HG03571 (cell line): ENCODE data around the gene CCNT1.
"Not testable (repeated sequence)": the region's sequence is repeated elsewhere in the genome, so short reads cannot be mapped to it uniquely, and the experiment has no call there.

Experiments
- ATAC-seq: cut with Tn5 transposase; IDR thresholded peaks from one replicate; pipeline ENCODE4 v1.9.1; 2021; ENCODE audit not compliant: unreplicated experiment

The CCNT1 gene

DNA sequence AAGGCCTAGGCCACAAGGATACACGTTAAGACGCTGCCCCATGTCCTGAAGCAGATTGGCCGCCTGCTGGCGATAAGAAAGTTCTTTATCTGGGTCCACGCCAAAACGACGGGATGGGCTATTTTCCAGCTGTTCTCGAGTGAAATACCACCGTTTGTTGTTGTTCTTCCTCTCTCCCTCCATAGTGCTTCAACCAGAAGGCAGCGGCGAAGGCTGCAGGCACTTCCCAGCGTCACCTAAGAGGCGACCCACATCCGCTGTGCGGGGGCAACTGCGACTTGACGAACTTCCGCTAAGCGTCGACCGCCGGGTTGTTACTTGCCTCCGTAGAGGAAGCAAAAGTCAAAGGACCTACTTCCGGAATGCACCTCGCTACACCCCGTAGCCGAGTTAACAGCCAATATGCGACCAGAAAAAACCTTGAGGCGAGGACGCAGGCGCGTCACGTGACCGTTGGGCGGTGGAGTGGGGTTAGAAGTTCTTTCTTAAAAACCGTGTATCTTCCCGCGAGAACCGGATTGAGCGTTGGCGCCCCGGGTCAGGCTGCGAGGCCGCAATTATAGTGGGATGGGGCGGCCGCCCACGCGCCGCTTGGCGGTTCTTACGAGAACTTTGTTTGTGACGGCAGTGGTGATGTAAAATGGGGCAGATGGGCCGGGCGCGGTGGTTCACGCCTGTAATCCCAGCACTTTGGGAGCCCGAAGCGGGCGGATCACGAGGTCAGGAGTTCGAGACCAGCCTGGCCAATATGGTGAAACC is at the start of gene CCNT1:
Gene CCNT1, minus strand, starts transcription at position 215 of the 759 bp plus-strand sequence. Its CDS starts 32 bp downstream, at position 183.
- ATAC-seq: peak; percentile 97

DNA sequence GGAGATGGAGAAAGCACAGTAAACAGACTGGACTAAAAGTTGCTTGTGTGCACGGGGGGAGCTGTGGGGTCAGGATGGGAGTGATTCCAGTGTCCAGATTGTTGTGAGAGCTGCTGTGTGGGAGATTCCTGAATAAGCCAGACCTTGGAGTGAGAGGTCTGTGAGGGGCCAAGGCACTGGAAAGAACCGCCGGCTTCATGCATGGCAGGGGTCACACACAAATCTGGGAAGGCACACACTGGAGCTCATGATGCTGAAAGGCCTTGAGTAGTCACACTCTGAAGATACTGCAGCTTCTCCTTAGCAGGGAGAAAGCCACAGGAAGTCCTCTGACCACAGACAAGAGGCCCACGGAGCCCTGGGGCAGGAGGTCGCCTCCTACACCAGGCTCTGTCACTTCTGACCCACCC is 49.3 kb upstream of the CCNT1 start:
- ATAC-seq: no peak

DNA sequence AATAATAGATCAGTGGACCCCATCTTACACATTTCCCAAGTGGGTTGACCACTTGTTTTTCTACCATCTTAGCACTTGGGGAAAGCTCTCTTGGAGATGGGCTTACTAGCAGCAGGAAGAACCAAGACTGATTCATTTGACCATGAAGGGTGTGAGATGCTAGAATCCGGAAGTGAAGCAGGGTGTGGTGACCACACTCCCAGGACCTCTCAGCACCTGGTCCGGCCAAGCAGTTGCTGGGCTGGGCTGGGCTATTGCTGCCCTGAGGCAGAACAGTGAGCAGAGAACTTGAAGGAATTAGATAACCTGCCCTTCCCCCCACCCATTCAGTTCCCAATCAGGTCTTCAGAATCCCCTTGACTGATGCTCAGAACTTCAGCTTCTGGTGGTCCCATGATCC is 48.0 kb upstream of the CCNT1 start:
- no peak for ATAC-seq

DNA sequence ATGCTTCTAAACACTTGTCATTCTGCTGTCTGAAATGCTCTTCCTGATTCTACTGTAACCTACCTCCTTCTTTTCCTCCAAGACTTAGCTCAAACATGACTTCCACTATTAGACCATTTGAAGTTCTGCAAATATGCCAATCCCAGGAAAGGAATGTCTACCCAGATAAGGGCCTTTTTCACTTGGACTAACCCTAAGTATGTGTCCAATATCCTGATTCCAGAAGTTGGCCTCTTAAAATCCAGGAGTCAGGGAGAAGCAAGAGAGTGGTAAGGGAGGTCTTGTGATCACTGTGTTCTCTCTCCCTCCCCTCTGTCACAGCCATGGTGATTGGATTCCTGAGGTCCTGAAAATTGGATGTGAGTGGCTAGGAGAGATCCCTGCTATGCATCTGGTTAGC is 42.2 kb upstream of the CCNT1 start:
- ATAC-seq: no peak

DNA sequence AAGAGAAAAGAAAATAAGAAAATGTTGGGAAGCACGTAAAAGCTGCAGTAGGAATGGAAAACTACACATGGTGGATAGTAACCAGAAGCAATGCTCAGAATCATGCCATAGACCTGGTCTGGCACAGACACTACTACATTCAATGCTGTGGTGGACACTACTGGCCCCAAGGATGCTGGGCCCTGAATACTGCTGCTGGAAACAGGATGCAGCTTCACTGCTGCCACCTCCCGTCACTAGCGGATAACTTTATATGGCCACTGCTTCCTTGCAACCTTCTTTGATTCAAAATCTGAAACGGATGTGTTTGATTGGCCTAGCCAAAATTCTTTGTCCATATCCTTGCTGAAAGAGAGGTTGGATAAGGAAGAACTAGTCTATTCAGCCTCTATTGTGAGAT is 41.7 kb upstream of the CCNT1 start:
- ATAC-seq: no peak

DNA sequence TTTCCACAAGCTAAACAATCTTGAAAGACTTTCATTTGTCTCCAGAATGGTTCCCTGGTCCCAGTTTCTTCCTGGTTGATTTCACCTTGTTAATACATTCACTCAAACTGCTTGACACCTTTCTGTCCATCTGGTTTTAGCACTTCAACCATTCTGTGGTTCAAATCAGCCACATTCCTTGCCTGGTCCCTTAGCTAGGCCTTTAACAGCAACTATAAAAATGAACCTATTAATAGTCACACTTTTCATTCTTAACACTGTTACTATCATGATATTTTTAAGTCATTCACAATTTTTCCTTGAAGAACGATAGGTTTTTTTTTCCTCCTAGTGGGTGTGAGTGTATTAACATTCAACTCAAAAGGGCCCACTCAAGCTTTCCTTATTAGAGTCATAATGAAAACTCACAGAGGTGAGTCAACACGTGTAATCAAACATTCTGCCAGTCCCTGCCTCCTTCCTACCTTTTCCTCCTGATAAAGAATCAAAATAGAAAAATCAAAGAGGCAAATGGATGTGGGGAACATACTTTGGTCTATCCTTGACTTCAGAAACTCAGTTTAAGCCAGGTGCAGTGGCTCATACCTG is 34.4 kb upstream of the CCNT1 start:
- no peak for ATAC-seq

DNA sequence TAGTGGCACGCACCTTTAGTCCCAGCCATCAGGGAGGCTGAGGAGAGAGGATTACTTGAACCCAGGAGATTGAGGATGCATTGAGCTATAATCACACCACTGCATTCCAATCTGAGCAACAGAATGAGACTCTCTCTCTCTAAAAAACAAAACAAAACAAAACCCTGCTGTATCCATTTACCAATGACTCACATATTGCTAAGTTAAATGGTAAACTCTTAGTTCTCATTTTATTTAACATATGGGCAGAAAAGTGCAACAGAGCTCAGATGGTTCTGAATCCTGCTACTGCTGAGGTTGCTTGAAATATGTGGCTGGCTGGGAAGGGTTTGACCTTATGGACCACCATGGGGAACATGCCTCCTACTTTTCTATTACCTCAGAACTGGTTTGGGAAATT is 33.7 kb upstream of the CCNT1 start:
- no peak for ATAC-seq

DNA sequence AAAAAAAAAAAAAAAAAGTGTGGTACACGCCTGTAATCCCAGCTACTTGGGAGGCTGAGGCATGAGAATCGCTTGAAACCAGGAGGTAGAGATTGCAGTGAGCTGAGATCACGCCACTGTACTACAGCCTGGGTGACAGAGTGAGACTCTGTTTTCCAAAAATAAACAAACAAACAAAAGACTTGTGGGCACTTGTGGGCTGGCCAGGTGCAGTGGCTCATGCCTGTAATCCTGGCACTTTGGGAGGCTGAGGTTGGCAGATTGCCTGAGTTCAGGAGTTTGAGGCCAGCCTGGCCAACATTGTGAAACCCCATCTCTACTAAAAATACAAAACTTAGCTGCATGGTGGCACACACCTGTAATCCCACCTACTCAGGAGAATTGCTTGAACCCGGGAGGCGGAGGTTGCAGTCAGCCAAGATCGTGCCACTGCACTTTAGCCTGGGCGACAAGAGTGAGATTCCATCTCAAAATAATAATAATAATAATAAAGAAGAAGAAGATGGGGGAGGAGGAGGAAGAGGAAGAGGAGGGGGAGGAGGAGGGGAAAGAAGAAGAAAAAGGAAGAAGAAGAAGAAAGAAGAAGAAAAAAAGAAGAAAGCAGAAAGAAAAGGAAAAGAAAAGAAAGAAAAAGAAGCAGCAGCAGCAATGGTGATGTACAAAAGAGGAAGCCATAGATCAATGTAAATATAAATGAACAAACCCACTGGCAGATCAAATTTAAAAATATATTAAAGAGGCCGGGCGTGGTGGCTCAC is 27.9 kb upstream of the CCNT1 start:
- no peak for ATAC-seq

DNA sequence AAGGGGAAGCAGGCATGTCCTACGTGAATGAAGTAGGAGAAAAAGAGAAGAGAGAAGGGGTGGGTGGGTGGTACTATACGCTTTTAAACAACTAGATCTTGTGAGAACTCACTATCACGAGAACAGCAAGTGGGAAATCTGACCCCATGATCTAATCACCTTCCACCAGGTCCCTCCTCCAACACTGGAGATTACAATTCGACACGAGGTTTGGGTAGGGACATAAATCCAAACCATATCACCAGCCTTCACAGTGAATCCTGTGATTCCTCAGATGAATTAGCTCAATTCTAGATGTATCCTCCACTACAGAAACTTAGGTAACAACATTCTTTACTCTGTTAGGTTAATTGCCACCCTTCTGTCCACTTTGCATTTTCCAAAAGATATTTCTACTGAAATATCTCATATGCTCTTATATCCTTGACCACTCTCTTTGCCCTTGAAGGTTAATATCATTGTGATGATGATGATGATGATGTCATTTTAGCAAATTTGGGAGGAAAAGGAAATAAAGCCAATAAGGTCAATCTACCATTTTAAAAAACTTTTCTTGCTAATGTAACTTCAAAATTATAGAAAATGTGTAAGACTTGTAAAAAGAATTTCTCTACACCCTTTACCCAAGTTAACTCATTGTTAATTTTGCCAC is 23.2 kb upstream of the CCNT1 start:
- ATAC-seq: no peak

DNA sequence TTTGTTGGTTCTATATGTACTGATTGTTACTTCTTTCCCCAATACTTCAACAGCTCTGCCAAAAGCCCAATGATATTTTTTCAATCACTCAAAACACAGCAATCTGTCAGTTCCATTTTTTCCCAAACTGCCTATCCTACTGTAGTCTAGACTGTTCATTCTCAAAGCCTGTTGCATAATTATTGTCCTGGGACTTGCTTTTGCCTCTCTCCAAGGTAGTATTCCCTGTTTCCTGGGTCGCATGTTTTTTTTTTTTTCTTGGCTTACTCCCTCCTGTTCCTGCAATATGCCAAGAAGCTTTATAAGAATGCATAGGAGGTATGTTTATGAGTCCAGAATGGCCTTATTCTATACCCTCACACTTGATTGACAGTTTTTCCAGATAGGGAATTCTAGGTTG is 19.9 kb upstream of the CCNT1 start:
- ATAC-seq: no peak

DNA sequence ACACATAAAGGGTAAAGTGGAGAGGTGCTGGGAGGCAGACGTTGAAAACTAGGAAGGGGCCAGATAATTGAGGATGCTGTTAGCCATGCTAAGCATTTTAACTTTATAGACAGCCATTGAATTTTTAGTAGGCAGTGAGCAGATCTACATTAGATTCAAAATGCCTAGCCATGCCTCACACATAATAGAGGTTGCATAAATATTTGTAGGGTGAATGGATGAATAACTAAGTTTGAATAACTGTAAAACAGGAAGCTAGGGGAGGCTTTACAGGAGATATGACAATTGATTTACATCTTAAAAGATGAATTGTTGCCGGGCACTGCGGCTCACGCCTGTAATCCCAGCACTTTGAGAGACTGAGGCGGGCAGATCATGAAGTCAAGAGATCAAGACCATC is 12.3 kb upstream of the CCNT1 start:
- ATAC-seq: no peak

DNA sequence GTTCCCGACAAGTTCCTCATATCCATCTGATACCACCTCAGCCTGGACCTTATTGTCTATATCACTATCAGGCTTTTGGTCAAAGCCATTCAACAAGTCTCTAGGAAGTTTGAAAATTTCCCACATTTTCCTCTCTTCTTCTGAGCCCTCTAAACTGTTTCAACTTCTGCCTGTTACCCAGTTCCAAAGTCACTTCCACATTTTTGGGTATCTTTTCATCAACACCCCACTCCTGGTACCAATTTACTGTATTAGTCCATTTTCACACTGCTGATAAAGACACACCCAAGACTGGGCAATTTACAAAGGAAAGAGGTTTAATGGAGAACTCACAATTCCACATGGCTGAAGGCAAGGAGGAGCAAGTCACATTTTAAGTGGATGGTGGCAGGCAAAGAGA is 4.2 kb upstream of the CCNT1 start:
- ATAC-seq: not testable (repeated sequence)

DNA sequence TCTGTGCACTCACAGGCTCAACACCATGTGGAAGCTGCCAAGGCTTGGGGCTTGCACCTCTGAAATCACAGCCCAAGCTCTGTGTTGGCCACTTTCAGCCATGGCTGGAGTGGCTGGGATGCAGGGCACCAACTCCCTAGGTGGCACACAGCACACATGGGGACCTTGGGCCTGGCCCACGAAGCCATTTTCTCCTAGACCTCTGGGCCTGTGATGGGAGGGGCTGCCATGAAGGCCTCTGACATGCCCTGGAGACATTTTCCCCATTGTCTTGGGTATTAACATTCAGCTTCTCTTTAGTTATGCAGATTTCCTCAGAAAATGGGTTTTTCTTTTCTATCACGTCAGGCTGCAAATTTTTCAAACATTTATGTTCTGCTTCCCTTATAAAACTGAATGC is 3.7 kb upstream of the CCNT1 start:
- not testable (repeated sequence) for ATAC-seq

DNA sequence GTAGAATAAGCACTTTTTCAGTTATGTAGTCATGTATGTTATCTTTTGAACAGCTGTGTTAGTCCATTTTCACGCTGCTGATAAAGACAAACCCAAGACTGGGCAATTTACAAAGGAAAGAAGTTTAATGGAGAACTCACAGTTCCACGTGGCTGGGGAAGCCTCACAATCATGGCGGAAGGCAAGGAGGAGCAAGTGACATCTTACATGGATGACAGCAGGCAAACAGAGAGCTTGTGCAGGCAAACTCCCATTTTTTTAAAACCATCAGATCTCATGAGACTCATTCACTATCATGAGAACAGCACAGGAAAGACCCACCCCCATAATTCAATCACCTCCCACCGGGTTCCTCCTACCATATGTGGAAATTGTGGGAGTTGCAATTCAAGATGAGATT is 2.5 kb upstream of the CCNT1 start:
- not testable (repeated sequence) for ATAC-seq

DNA sequence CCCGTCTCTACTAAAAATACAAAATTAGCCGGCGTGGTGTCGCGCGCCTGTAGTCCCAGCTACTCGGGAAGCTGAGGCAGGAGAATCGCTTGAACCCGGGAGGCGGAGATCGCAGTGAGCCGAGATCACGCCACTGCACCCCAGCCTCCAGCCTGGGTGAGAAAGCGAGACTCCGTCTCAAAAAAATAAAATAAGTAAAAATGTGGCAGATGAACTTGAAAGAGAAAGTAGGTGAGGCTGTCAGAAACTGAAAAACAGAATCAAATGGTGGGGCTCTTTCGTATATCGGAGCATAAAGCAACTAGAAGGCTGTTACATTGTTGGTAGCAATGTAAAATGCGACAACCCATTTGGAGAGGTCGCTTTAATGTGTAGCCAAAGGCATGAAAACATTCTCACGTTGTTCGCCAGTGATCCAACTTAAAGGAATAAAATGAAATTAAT is 767 bp upstream of the CCNT1 start:
- ATAC-seq: no peak

DNA sequence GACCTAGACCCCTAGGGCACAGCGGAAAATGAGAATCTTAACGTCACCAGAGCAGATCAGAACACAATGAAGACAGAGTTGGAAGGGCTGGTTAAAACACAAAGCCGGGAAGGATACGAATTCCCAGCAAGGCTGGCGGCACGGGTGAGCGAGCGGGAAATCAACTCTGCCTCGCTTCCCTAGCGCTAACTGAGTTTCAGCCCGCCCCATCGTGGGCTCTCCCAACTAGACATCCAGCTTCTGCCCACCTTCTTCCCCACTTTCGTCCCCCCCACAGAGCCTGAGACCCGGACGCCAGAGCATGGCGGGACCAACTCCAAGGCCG is 377 bp downstream of the CCNT1 start:
- ATAC-seq: peak; percentile 22

DNA sequence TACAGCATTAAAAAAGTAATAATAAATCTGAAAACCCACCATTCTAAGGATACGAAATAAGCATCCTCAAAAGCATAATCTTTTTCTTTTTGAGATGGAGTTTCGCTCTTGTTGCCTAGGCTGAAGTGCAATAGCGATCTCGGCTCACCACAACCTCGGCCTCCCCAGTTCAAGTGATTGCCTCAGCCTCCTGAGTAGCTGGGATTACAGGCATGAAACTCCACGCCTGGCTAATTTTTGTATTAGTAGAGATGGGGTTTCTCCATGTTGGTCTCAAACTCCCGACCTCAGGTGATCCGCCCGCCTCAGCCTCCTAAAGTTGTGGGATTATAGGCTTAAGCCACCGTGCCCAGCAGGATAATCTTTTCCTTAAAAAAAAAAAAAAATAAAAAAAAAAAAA is 4.3 kb downstream of the CCNT1 start:
- ATAC-seq: no peak

DNA sequence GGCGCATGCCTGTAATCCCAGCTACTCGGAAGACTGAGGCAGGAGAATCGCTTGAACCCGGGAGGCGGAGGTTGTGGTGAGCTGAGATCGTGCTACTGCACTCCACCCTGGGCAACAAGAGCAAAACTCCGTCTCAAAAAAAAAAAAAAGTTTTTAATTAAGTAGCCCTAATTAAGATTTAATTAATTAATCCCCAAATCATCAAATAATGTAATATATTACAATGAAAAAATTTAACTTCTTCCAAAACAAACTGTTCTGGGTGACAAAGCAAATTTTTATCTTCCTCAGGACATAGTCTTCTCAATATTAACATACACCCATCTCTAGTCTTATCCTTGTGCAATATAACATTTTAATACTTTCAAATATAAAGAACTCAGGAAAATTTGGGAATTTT is 17.7 kb downstream of the CCNT1 start:
- not testable (repeated sequence) for ATAC-seq

DNA sequence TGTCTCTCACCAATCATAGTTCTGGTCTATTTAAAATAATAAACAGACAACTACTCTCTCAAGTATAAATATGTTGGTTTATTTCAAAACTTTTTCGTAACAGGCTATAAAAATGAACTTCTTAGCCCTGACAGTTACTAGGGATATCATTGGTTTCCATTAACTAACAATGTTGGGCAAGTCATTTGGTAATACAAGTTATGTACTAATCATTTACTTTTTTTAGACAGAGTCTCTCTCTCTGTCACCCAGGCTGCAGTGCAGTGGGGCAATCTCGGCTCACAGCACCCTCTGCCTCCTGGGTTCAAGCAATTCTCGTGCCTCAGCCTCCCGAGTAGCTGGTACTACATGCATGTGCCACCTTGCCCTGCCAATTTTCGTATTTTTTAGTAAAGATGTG is 19.9 kb downstream of the CCNT1 start:
- no peak for ATAC-seq

DNA sequence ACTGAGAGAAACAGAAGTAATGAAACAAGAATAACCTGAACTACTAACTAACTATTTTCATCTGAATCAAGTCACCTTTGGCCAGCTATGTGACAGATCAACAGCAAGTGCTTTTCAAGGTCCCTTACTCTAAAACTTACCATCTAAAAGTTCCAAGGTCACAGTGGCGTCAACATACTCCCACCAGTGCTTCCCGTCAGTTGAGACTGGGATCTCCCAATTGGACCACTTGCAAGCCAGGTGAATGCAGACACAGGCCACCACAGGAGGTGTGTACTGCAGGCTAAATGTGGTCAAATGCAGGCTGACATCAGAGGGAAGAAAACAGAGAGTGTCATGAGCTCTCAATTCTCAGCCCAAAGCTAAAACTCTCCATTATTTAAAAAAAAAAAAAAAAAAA is 20.6 kb downstream of the CCNT1 start:
- no peak for ATAC-seq

DNA sequence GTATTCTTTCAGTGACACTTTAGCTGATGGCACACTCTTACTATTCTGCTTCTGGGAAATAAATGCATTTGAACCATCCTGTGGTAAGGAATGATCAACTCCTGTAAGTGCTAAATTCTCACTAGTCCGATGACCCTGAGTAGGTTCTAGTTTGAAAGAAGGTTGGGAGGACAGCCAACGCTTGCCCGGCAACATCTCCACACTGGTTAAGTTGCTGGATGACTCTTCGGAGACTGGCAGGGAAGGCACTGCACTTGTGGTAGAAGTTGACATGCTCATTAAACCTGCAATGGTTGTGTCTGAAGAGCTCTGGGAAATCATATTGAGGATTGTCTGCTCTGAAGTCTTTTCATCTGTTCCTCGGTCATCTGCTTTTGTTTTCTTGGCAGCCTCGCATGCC is 22.5 kb downstream of the CCNT1 start:
- no peak for ATAC-seq

DNA sequence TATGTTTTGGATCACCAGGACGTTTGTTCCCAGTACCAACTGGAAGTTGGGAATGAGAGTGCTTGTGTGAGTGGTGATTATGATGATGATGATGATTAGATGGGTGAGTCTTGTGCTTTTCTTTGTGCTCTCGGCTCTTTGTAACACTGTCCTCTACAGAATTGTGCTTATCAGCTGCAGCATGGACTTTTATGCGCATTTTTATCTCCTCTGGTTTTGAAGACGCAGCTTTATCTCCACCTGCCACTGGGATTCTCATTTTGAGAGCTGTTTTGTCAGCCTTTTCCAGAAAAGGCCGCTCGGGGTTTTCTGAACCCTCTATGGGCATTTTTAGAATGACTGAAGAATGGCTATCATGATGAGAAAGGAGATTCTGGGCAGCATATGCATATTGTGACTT is 22.9 kb downstream of the CCNT1 start:
- no peak for ATAC-seq
